Omental fat pad (tissue), 4 donors: Measurements from ENCODE around the gene NSUN4. TPM values are rescaled to one million over a fixed set of nuclear protein-coding genes. Genes with fewer than 3 reads are reported as not detected.

Experiments
- ATAC-seq: fragments of 150-250 bp; one replicate; pipeline ENCODE4 v1.9.1; 2016; ENCODE audit warnings: mild to moderate bottlenecking, moderate library complexity; ENCODE audit not compliant: low FRiP score
- DNase-seq: peaks from one replicate; pipeline ENCODE4 v3.0.0-alpha.2; 2019; ENCODE audit warnings: low spot score
- CTCF ChIP-seq, 3 donors: fragments of 450-650 bp; IDR thresholded peaks; one replicate each; pipeline ENCODE4 v1.5.1; 2016 to 2017; ENCODE audit warnings: antibody characterized with exemption in 3 of 3, mild to moderate bottlenecking in 3 of 3, moderate library complexity in 2 of 3
- total RNA-seq, 4 donors: library from RNA; depleted of rRNA; stranded (reverse); fragments of >200 nt; gene quantifications; one replicate each; pipeline ENCODE4 v1.1.0, GENCODE V29; 2016

The NSUN4 gene
- total RNA-seq, 4 donors from 2014 or later: 19.5 to 26.3 (median 22.2) TPM

GRCh38 chr1:46410156-46411009 is 69.8 kb downstream of the NSUN4 start:
- ATAC-seq: no peak
- TF ChIP-seq CTCF (IDR thresholded peaks at IDR 0.05): no peak
- no peak for DNase-seq

GRCh38 chr1:46411010-46411405 is 70.4 kb downstream of the NSUN4 start:
- TF ChIP-seq CTCF (IDR thresholded peaks at IDR 0.05): no peak
- ATAC-seq: no peak
- DNase-seq: no peak

Other genes starting within 250 kb of the NSUN4 start
- gene PIK3R3, start 208.2 kb upstream of the NSUN4 start, total RNA-seq: 100 to 1,000 TPM in 1 of 4 donors, 10 to 100 TPM in 3; 21.9 to 123 (median 39.2) TPM
- 1 to 10 TPM in 2 of 4 donors, under 1 TPM in 1, not detected in 1; 0.84 to 1.2 (median 1.2) TPM for gene TSPAN1, start 165.7 kb upstream of the NSUN4 start, total RNA-seq
- not detected for gene P3R3URF, start 164.3 kb upstream of the NSUN4 start, total RNA-seq
- 10 to 100 TPM; 27.4 to 46.5 (median 38.3) TPM for gene POMGNT1, start 142.4 kb upstream of the NSUN4 start, total RNA-seq
- gene LURAP1, start 137.5 kb upstream of the NSUN4 start, total RNA-seq: 10 to 100 TPM in 1 of 4 donors, 1 to 10 TPM in 2, under 1 TPM in 1; 0.96 to 10.6 (median 3.3) TPM
- gene RAD54L, start 93.0 kb upstream of the NSUN4 start, total RNA-seq: 1 to 10 TPM in 1 of 4 donors, under 1 TPM in 1, not detected in 2; 0.28 to 1.4 TPM
- 100 to 1,000 TPM in 1 of 4 donors, 10 to 100 TPM in 3; 65.3 to 108 (median 73.2) TPM for gene LRRC41, start 37.2 kb upstream of the NSUN4 start, total RNA-seq
- gene UQCRH, start 37.1 kb upstream of the NSUN4 start, total RNA-seq: 100 to 1,000 TPM; 398 to 609 (median 515) TPM
- 10 to 100 TPM; 11.5 to 36.4 (median 20.3) TPM for gene FAAH, start 53.5 kb downstream of the NSUN4 start, total RNA-seq
- gene DMBX1, start 149.0 kb downstream of the NSUN4 start, total RNA-seq: not detected
- not detected for gene KNCN, start 210.8 kb downstream of the NSUN4 start, total RNA-seq